K562 (cell line): ENCODE results near the gene KISS1R. TPM values are rescaled to one million over a fixed set of nuclear protein-coding genes. Genes with fewer than 3 reads are reported as not detected.
A peak's percentile ranks its signal among the peaks of the same experiment; 100 is the strongest.

ENCODE experiments used
- BCOR ChIP-seq: fragments of 450-650 bp; IDR thresholded peaks from 2 replicates; pipeline ENCODE4 v1.6.1; 2016
- CUX1 ChIP-seq: fragments of 200-800 bp; sonication (Bioruptor generic); IDR thresholded peaks from 2 replicates; pipeline ENCODE4 v1.6.1; 2016; ENCODE audit warnings: missing genetic modification characterization, missing compliant biosample characterization
- E2F4 ChIP-seq: sonication (generic); formaldehyde crosslinking; IDR thresholded peaks from 2 replicates; pipeline ENCODE4 v1.8.0; 2022; ENCODE audit warnings: mild to moderate bottlenecking, low read depth, missing genetic modification reagents
- EP400 ChIP-seq: fragments of 450-650 bp; IDR thresholded peaks from 2 replicates; pipeline ENCODE4 v1.6.1; 2017; ENCODE audit warnings: antibody characterized with exemption, mild to moderate bottlenecking, moderate library complexity
- FOXP4 ChIP-seq: sonication (generic); formaldehyde crosslinking; IDR thresholded peaks from 2 replicates; pipeline ENCODE4 v1.8.0; 2022; ENCODE audit warnings: mild to moderate bottlenecking, missing genetic modification reagents, borderline replicate concordance
- HSF4 ChIP-seq: fragments of 250-450 bp; sonication (Bioruptor Pico); IDR thresholded peaks from 2 replicates; pipeline ENCODE4 v2.1.2; 2022; ENCODE audit warnings: mild to moderate bottlenecking, moderate library complexity, borderline replicate concordance
- L3MBTL2 ChIP-seq: fragments of 450-650 bp; IDR thresholded peaks from 2 replicates; pipeline ENCODE4 v1.6.1; 2016; ENCODE audit warnings: mild to moderate bottlenecking, moderate library complexity
- NCOA6 ChIP-seq: fragments of 450-650 bp; IDR thresholded peaks from 2 replicates; pipeline ENCODE4 v1.6.1; 2017; ENCODE audit warnings: mild to moderate bottlenecking
- PHF8 ChIP-seq: fragments of 200-600 bp; sonication (generic); IDR thresholded peaks from 2 replicates; pipeline ENCODE4 v1.6.1; 2012; ENCODE audit warnings: mixed run types, mild to moderate bottlenecking, inconsistent platforms, low read length, moderate library complexity, borderline replicate concordance
- RBM14 ChIP-seq: fragments of 200-400 bp; formaldehyde crosslinking; IDR thresholded peaks from 2 replicates; pipeline ENCODE4 v1.6.1; 2018; ENCODE audit warnings: low read depth, mild to moderate bottlenecking, low read length, moderate library complexity, borderline replicate concordance; ENCODE audit not compliant: insufficient read depth
- SLC30A9 ChIP-seq: fragments of 250-450 bp; sonication (Bioruptor Pico); IDR thresholded peaks from 2 replicates; pipeline ENCODE4 v1.8.0; 2022; ENCODE audit warnings: mild to moderate bottlenecking, moderate library complexity
- XRCC5 ChIP-seq: fragments of 200-400 bp; formaldehyde crosslinking; IDR thresholded peaks from 2 replicates; pipeline ENCODE4 v1.6.1; 2017; ENCODE audit warnings: low read depth, mild to moderate bottlenecking, low read length
- ZNF316 ChIP-seq: fragments of 450-650 bp; IDR thresholded peaks from 2 replicates; pipeline ENCODE4 v1.6.1; 2016
- ZNF436 ChIP-seq: fragments of 250-450, 450-650 bp; sonication (Bioruptor Pico); formaldehyde crosslinking; IDR thresholded peaks from 2 replicates; pipeline ENCODE4 v1.7.0; 2020; ENCODE audit warnings: mild to moderate bottlenecking
- ZNF644 ChIP-seq: fragments of 200-800 bp; sonication (Bioruptor generic); IDR thresholded peaks from 2 replicates; pipeline ENCODE4 v1.6.1; 2016; ENCODE audit warnings: low read depth, missing genetic modification characterization, missing compliant biosample characterization
- polyA plus RNA-seq, 8 experiments: library from polyadenylated mRNA; depleted of rRNA in 4 of 8; stranded (reverse) in 5 of 8; unstranded in 3 of 8; fragments of >200 nt; fragmentation: Nextera tagmentation in 2 of 8; fragmentation: Illumina TruSeq in 1 of 8; extraction: Ambion mirVana in 2 of 8; extraction: Trizol in 1 of 8; gene quantifications; 2 replicates each; pipeline versions ENCODE4 v1.2.1 to v1.2.3, GENCODE V29; 2011 to 2014; ENCODE audit warnings: inconsistent platforms in 1 of 8, missing spikeins in 1 of 8
- total RNA-seq, 7 experiments: library from RNA; depleted of rRNA in 6 of 7; stranded (reverse); fragments of >200 nt in 6 of 7; fragmentation: Illumina TruSeq in 2 of 7; extraction: Trizol in 2 of 7; gene quantifications; 2 replicates each; pipeline versions ENCODE4 v1.2.1 to v1.2.3, GENCODE V29; 2011 to 2021; ENCODE audit warnings: low replicate concordance in 1 of 7
- TF ChIP-seq, protein P1 (sequence below): fragments of 250-450 bp; sonication (Bioruptor Pico); IDR thresholded peaks from 2 replicates; pipeline ENCODE4 v1.5.0; 2020; ENCODE audit warnings: mild to moderate bottlenecking, borderline replicate concordance
- TF ChIP-seq, protein P2 (sequence below): fragments of 250-450 bp; sonication (Bioruptor Pico); IDR thresholded peaks from 2 replicates; pipeline ENCODE4 v1.8.0; 2022; ENCODE audit warnings: moderate library complexity, mild to moderate bottlenecking, inconsistent platforms

Gene KISS1R
- total and polyA plus RNA-seq, 9 of the 15 experiments (the other 6 are each of a cell fraction or from before 2014, with no cell fraction given): 0.37 to 39.4 (median 2.0) TPM

- TF ChIP-seq, protein P1, sequence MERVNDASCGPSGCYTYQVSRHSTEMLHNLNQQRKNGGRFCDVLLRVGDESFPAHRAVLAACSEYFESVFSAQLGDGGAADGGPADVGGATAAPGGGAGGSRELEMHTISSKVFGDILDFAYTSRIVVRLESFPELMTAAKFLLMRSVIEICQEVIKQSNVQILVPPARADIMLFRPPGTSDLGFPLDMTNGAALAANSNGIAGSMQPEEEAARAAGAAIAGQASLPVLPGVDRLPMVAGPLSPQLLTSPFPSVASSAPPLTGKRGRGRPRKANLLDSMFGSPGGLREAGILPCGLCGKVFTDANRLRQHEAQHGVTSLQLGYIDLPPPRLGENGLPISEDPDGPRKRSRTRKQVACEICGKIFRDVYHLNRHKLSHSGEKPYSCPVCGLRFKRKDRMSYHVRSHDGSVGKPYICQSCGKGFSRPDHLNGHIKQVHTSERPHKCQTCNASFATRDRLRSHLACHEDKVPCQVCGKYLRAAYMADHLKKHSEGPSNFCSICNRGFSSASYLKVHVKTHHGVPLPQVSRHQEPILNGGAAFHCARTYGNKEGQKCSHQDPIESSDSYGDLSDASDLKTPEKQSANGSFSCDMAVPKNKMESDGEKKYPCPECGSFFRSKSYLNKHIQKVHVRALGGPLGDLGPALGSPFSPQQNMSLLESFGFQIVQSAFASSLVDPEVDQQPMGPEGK: no peak
- no peak for TF ChIP-seq HSF4 (CRISPR knock-in tag)
- TF ChIP-seq CUX1 (CRISPR knock-in tag): no peak
- TF ChIP-seq, protein P2, sequence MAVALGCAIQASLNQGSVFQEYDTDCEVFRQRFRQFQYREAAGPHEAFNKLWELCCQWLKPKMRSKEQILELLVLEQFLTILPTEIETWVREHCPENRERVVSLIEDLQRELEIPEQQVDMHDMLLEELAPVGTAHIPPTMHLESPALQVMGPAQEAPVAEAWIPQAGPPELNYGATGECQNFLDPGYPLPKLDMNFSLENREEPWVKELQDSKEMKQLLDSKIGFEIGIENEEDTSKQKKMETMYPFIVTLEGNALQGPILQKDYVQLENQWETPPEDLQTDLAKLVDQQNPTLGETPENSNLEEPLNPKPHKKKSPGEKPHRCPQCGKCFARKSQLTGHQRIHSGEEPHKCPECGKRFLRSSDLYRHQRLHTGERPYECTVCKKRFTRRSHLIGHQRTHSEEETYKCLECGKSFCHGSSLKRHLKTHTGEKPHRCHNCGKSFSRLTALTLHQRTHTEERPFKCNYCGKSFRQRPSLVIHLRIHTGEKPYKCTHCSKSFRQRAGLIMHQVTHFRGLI (CRISPR knock-in tag): no peak
- TF ChIP-seq SLC30A9: no peak
- no peak for TF ChIP-seq BCOR
- TF ChIP-seq ZNF436 (CRISPR knock-in tag): no peak
- TF ChIP-seq EP400: no peak
- TF ChIP-seq ZNF644 (tag): no peak
- TF ChIP-seq E2F4: no peak
- no peak for TF ChIP-seq ZNF316
- TF ChIP-seq FOXP4 (CRISPR knock-in tag): no peak
- TF ChIP-seq NCOA6: no peak
- no peak for TF ChIP-seq PHF8
- no peak for TF ChIP-seq XRCC5
- TF ChIP-seq L3MBTL2: peak; percentile 73
- no peak for TF ChIP-seq RBM14
These were observed 22.3 kb downstream of the KISS1R start (continued) for GRCh38 chr19:939439-939838.
